NCI-H2196 treated with DMSO at 0.1 percent for 48 hours (cell line): ENCODE measurements around the gene UBE2C.
"Not testable (repeated sequence)": the region's sequence is repeated elsewhere in the genome, so short reads cannot be mapped to it uniquely, and the experiment has no call there.

ENCODE experiments used
- DNase-seq: peaks from one replicate; lab custom pipeline; 2025; ENCODE audit not compliant: unreplicated experiment; lab: John Stamatoyannopoulos, UW

The UBE2C gene

GRCh38 chr20:45797510-45797909, 14.9 kb upstream of the UBE2C start:
- not testable (repeated sequence) for DNase-seq

- DNase-seq = not testable (repeated sequence)
Observed at GRCh38 chr20:45797955-45798354, 14.5 kb upstream of the UBE2C start.

GRCh38 chr20:45798935-45799642, 13.4 kb upstream of the UBE2C start:
- DNase-seq = peak; percentile 54

GRCh38 chr20:45801851-45802250, 10.6 kb upstream of the UBE2C start:
- no peak for DNase-seq

DNA sequence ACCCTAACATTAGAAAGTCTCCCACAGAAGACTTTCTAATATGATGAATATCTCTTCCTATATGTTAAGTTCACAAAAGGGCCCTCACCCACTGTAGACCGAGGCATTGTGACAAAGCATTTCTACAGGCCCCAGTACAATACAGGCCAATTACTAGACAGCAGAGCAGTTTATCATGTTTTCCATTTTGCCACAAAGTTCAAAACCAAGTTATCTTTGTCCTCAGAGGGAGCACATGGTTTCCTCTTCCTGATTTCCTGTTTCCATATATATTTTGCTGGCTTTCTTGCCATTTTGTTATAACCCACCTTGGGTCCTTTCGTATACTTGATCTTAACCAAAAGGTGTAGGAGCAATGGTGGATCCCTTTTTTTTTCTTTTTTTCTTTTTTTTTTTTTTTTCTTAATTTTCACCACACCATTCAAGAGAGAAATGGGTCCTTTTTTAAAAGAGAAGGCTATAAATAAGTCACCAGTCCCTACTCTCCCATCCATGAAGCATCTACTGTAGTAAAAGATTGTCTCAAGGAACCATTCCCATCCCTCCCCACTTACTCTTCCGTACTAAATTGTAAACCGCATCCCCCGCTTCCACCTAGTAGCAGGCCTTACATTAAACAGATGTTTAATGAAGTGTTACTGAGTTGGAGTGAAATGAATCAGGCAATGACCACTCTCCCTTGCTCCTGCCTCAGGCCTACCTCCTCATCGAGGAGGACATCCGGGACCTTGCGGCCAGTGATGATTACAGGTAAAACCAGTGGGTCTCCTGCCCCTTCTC, 2.1 kb upstream of the UBE2C start:
- DNase-seq = no peak

- DNase-seq = no peak
Observed at GRCh38 chr20:45813006-45813340, 529 bp downstream of the UBE2C start.

- no peak for DNase-seq
Observed at GRCh38 chr20:45813489-45813888, 1.0 kb downstream of the UBE2C start.

DNA sequence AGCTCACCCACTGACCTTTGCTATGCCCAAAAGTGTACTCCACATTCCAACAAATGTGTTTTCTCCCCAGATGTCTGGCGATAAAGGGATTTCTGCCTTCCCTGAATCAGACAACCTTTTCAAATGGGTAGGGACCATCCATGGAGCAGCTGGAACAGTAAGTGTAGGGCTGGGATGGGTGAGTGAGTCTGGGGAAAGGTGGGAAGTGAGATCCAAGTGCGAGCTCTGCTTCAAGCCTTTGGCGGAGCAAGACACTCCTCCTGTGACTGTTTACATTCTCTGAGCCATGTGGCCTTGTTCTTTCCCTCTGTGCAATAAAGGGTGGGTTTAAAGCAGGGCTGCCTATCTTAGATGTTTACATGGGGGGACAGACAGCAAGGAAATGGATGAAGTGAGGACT, 1.9 kb downstream of the UBE2C start:
- DNase-seq = no peak

GRCh38 chr20:45816951-45817350, 4.5 kb downstream of the UBE2C start:
- DNase-seq = no peak

DNA sequence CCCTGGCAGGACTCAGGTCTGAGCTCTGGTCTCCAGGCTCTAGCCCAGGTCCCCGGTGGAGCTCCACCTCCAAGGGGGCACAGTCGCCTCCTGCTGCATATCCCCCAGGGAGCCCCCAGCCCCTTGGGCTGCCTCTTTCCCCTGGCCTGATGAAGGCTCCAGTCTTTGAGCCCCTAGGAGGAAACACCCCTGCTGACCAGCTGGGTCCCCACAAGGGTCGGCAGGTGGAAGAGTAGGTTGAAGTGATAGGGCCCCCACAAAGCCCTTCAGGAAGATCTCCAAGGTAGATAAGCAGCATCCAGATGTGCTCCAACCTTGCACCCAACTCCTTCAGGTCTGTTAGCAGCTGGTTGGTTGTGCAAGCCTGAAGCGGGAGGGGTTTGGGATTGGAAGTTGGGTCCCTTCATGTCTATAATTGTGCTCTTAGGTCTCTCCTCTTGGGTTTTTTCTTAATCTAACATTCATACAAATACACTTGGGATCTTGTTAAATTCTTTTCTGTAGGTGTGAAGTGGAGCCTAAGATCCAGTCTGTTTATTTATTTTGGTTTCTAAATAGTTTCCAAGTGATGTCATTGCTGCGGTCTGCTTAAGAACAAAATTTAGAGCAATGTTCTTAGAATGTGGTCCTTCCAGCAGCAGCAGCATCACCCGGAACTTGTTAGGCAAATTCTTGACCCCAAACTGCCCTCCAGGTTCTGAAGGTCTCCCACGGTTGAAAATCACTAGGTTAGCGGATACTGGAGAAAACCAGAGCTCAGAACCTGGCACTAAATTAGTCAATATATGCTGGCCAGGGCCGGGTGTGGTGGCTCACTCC, 5.1 kb downstream of the UBE2C start:
- DNase-seq = no peak

GRCh38 chr20:45818239-45818638, 5.8 kb downstream of the UBE2C start:
- DNase-seq = no peak

DNA sequence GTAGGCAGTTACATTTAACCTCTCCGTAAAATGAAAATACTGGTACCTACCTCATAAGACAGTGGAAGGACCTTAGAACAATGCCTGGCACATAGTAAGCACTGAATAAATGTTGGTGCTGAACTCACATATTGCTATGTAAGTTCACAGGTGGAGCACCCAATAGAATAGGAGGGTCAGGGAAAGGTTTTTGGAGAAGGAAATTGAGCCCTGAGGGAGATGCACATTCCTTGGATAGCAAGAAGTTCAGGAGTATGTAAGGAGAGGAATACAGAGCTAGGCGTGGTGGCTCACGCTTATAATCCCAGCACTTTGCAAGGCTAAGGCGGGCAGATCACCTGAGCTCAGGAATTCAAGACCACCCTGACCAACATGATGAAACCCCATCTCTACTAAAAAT, 7.0 kb downstream of the UBE2C start:
- DNase-seq = no peak

DNA sequence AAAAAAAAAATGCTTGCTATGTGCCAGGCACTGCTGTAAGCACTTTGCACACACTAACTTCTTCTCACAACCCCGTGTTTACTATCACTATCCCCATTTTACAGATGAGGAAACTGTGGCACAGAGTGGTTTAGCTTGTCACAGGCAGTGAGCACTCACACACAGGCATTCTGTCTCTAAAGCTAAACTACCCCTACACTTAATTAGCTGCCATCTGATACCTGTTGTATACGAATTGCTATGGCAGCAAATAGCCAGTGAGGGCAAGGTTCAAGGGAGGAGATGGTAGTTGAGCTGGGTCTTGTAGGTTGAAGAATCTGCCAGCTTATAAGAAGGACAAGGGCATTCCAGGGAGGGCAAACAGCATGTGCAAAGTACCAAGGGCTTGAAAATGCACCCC, 9.5 kb downstream of the UBE2C start:
- peak; percentile 9 for DNase-seq

GRCh38 chr20:45822857-45823256, 10.4 kb downstream of the UBE2C start:
- no peak for DNase-seq

- DNase-seq = no peak
Observed at GRCh38 chr20:45823949-45824835, 11.7 kb downstream of the UBE2C start.

DNA sequence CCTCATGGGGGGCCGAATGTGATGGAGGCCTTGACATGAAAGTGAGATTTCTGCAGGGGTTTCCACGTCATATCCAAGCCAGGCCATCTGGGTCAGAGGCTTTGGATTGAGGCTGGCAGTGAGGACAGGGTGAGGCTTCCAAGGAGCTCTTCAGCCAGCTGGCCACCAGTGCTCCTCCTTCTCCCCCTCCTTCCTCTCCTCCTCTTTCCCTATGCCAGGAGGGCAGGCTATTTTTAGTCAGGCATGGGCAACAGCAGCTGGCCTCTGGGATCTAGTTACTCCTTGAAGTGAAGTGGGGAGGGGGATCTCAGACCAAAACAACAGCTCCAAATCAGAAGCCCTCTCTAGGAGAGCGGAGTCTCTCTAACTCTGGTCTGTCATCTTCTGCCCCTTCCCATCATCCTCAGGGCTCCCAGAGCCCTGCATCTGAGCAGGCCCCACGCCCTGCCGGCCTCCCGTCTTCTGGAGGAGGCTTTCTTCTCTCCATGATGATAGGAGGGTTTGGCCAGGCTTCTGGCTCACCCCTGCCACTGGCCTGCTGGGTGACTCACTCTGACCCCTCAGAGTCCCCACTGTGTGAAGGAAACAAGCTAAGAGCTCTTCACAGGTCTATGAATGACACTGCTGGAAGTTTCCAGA, 14.1 kb downstream of the UBE2C start:
- DNase-seq = peak; percentile 9

GRCh38 chr20:45827030-45827652, 14.7 kb downstream of the UBE2C start, which contains the start of gene TNNC2:
TNNC2 (minus strand) TSS chr20:45827312; CDS start chr20:45827248, 64 bp downstream.
- DNase-seq = no peak

DNA sequence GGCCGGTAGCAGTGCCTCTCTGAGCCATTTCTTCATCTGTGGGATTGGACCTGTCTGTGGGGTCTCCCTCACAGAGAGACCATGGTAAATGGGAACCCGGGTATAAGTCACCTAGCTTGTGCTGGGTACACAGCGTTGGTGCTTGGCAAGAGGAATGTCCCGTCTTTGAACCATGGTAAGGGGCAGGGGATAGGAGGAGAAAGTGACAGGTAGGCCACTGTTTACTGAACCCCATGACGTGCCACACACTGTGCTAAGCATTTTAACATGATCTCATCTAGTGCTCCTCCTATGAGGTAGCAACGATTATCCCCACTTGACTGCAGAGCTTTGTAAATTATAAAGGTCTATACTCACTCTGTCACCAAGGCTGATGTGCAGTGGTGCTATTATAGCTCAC, 15.3 kb downstream of the UBE2C start:
- no peak for DNase-seq

- DNase-seq = no peak
Observed at GRCh38 chr20:45828589-45828988, 16.1 kb downstream of the UBE2C start.

- not testable (repeated sequence) for DNase-seq
Observed at GRCh38 chr20:45829673-45830106, 17.2 kb downstream of the UBE2C start.
